HG02870 (cell line): Measurements from ENCODE around the gene XYLT1.
A peak's percentile ranks its signal among the peaks of the same experiment; 100 is the strongest.

Experiments
- ATAC-seq: cut with Tn5 transposase; IDR thresholded peaks from one replicate; pipeline ENCODE4 v1.9.1; 2021; ENCODE audit warnings: mild to moderate bottlenecking, moderate library complexity; ENCODE audit not compliant: unreplicated experiment

XYLT1 gene

GRCh38 chr16:17459903-17460521, 10.7 kb downstream of the XYLT1 start:
- peak; percentile 60 for ATAC-seq

GRCh38 chr16:17457997-17458396, 12.8 kb downstream of the XYLT1 start:
- no peak for ATAC-seq

- ATAC-seq = no peak
These were observed 13.2 kb downstream of the XYLT1 start for GRCh38 chr16:17457513-17457912.

GRCh38 chr16:17454162-17454730, 16.5 kb downstream of the XYLT1 start:
- no peak for ATAC-seq

GRCh38 chr16:17453364-17454038, 17.3 kb downstream of the XYLT1 start:
- no peak for ATAC-seq

DNA sequence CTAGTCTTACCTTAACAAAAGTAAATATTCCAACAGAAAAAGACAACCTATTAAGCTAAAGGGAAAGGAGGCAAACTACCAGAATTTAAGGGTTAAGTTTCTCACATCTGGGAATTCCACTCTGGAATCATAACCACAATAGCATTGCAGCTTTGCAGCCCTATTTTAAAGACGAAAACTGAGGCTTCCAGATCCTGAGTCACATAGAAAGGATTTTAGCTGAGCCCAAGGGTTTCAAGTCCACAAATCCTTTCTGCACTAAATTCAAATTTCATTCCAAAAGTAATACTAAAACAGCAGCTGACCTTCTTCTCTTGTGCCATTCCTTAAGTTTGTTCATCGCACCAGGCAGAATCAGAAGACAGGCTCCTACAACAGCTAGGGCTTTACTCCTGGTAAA, 17.8 kb downstream of the XYLT1 start:
- ATAC-seq = no peak

- no peak for ATAC-seq
These were observed 18.9 kb downstream of the XYLT1 start for GRCh38 chr16:17451843-17452242.

DNA sequence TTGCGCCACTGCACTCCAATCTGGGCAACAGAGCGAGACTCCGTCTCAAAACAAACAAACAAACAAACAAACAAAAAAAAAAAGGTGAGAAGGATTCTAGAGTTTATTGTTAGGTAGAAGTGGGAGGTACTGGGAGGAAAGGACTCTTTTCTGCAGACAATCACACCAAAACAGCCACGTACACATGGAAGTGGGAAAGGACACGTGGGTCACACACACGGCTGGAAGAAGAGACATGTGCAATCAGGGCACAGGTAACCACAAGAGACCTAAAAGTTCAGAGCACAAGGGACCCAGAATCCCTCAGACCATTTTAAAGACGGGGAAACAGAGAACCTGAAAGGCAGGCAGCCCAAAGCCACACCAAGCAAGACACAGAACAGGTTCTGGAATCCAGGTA, 20.5 kb downstream of the XYLT1 start:
- no peak for ATAC-seq

GRCh38 chr16:17448640-17449638, 21.8 kb downstream of the XYLT1 start:
- no peak for ATAC-seq

DNA sequence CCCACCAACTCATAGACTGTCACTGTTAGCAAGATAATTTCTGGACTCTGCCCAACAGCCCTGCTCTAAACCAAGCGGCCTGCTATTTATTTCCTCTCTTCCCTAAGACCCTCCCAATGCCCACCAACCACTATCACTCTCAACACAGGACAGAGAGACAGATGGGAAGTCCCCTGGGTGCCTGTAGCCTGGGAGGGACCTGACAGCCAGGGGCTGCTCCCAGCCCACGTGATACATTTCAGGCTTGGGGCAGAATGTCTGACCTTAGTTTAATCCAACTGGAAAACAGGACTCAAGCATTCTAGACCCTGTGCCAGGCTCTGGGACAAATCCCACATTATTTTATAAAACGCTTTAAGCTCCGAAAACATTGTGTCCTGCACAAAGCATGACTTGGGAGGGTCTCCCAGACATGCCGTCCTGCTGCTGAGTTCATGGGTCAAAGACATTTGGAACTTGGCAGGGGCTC, 23.6 kb downstream of the XYLT1 start:
- ATAC-seq = no peak

GRCh38 chr16:17446661-17447060, 24.1 kb downstream of the XYLT1 start:
- no peak for ATAC-seq

GRCh38 chr16:17445421-17445820, 25.3 kb downstream of the XYLT1 start:
- ATAC-seq = no peak

DNA sequence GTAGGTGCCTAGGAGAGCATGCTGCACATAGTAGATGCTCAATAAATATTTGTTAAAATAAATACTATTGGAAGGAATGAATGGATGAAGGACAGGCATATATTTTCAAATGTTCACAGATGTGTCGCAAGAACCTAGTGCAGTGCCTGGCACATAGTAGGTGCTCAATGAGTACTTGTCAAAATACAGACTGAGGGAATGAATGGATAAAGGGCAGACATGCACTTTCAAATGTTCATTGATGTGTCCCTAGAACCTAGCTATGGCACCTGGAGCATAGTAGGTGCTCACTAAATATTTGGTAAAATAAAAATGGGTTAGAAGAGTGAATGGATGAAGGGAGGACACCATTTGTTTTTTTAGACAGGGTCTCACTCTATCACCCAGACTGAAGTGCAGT, 26.1 kb downstream of the XYLT1 start:
- ATAC-seq = no peak

DNA sequence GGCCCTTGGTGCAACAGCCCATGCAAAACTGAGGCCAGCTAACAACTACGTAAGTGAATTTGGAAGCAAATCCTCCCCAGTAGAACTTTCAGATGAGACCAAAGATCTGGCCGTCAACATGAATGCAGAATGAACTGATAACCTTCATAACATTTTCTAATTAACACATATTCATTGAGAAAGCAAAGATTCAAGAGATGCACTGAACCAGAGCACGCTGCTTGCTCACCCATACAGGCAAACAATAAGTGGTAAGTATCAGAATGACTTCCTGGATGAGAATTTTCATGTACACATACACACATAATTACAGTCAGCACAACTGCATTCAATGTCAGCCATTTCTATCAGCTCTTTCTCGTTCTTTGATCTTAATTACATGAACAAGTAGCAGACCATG, 30.6 kb downstream of the XYLT1 start:
- no peak for ATAC-seq

DNA sequence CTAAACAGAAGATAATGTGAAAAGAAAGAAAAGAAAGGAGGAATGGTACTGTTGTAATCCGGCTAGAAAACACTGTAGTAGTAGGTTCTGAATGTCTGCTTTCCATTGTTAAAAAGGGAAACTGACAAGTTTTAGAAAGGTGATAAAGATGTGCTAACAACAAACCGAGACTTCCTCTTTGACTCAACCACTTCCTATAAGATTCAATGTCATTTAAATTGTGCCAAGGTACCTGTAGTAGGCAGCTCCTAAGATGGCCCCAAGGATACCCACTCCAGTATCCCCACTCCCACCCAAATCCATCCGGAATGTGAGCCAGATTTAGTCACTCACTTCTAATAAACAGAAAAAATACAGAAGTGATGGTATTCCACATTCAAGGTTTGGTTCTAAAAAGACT, 31.2 kb downstream of the XYLT1 start:
- ATAC-seq = no peak

DNA sequence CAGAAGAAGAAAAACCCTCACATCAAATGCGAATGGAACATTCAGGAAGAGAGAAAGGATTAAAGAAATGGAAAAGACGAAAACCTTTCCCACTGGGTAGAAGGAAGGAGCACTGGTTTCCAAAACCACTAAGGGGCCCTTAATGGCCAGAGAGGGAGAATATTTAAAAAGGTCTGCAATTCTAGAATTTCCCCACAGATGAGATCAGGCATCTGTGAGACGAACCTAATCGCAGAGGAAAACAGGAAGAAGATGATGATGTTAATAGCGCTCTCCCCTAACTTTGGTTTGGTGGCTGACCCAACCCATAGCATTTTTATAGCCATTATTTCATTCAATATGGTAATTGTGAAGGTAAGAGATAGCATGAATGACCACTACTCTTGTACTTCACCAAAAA, 32.8 kb downstream of the XYLT1 start:
- ATAC-seq = no peak

DNA sequence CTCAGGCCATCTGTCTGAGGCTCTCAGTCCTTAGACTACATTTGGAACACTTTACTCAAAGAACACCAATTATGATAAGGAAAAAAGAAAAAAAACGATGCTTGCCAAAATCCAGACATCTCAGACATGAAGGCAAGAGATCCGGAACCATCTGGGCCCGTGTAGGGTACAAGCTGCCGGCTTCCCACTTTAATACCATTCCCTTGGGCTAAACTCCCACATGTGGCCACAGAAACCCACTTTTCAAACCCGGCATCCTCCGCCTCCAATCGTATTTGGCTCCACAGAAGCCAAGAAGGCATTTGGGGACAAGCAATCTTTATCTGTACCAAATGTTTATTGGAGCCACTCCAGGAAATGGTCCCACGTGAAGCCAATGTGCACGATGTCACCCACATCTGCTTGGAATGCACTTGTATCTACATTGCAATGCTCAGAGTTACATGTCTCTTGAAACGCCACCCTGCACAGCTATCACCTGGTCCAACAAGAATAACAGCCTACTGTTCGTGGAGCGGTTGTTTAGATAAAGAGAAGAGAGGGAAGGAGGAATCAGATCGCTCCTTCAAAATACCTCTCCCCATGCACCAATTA, 33.5 kb downstream of the XYLT1 start:
- no peak for ATAC-seq

- ATAC-seq = no peak
These were observed 35.4 kb downstream of the XYLT1 start for GRCh38 chr16:17435318-17435717.

GRCh38 chr16:17433577-17434451, 36.9 kb downstream of the XYLT1 start:
- no peak for ATAC-seq
